Type B pancreatic cell (in vitro differentiated cells): ENCODE data around the gene LYPLA2. TPM values are rescaled to one million over a fixed set of nuclear protein-coding genes. Genes with fewer than 3 reads are reported as not detected.

Experiments
- DNase-seq: peaks from one replicate; pipeline ENCODE4 v3.0.0; 2021; ENCODE audit warnings: mixed read lengths; ENCODE audit not compliant: unreplicated experiment; ENCODE audit errors: extremely low spot score
- H3K27ac Mint-ChIP-seq: 2 replicates; pipeline ENCODE4 v1.8.0; 2021; ENCODE audit warnings: mild to moderate bottlenecking, mixed read lengths
- H3K27me3 Mint-ChIP-seq: 2 replicates; pipeline ENCODE4 v1.8.0; 2021; ENCODE audit warnings: mixed read lengths
- H3K36me3 Mint-ChIP-seq: 2 replicates; pipeline ENCODE4 v1.8.0; 2021; ENCODE audit warnings: mixed read lengths
- H3K4me1 Mint-ChIP-seq: one replicate; pipeline ENCODE4 v1.8.0; 2021; ENCODE audit warnings: mixed read lengths; ENCODE audit not compliant: unreplicated experiment
- H3K4me3 Mint-ChIP-seq: 2 replicates; pipeline ENCODE4 v1.8.0; 2021; ENCODE audit warnings: mild to moderate bottlenecking, mixed read lengths
- H3K9me3 Mint-ChIP-seq: 2 replicates; pipeline ENCODE4 v1.8.0; 2021; ENCODE audit warnings: mixed read lengths
- total RNA-seq: library from RNA; stranded (reverse); gene quantifications from 2 replicates; pipeline ENCODE4 v1.2.1, GENCODE V29; 2021; ENCODE audit warnings: low replicate concordance
- TF ChIP-seq, protein P1 (sequence below): fragments of 200-600 bp; sonication (generic); conservative IDR thresholded peaks from 2 replicates; pipeline ENCODE4 v1.5.0; 2021; ENCODE audit warnings: antibody characterized with exemption, mild to moderate bottlenecking

The LYPLA2 gene
- total RNA-seq, 1 donor from 2014 or later = 83.6 TPM

- Mint-ChIP-seq H3K9me3 (no peaks in the 10 kb centered on the region), H3K36me3 (no peaks in the 10 kb centered on the region), H3K4me3 (no peak overlapping the region), H3K4me1 (peaks cover 8% of the 10 kb centered on the region), H3K27ac (no peak overlapping the region), H3K27me3 (no peaks in the 10 kb centered on the region)
- no peak for DNase-seq
- TF ChIP-seq, protein P1, sequence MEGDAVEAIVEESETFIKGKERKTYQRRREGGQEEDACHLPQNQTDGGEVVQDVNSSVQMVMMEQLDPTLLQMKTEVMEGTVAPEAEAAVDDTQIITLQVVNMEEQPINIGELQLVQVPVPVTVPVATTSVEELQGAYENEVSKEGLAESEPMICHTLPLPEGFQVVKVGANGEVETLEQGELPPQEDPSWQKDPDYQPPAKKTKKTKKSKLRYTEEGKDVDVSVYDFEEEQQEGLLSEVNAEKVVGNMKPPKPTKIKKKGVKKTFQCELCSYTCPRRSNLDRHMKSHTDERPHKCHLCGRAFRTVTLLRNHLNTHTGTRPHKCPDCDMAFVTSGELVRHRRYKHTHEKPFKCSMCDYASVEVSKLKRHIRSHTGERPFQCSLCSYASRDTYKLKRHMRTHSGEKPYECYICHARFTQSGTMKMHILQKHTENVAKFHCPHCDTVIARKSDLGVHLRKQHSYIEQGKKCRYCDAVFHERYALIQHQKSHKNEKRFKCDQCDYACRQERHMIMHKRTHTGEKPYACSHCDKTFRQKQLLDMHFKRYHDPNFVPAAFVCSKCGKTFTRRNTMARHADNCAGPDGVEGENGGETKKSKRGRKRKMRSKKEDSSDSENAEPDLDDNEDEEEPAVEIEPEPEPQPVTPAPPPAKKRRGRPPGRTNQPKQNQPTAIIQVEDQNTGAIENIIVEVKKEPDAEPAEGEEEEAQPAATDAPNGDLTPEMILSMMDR = no peak
Measured at GRCh38 chr1:23797478-23798448, 6.8 kb downstream of the LYPLA2 start.

DNA sequence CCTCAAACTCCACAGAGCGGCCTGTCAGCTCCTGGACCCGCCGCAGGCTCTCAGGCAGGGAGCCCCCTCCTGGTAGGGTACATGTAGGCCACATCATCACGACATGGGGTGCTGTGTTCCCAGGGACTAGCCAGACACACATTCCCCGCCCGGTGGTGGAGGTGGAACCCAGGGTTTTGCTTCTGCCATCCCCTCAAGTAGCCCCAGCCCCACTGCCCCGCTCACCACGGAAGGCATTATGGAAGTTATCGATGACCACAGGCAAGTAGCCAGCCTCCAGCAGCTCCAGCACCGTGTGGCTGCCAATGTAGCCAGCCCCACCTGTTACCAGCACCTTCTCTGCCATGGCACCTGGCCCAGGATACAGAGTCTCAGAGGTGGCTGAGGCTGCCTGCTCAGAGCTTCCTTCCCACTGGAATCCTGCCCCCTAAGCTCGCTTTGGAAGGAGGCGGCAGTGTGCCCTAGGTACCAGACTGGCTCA is 7.8 kb downstream of the LYPLA2 start:
- H3K36me3 Mint-ChIP-seq = peaks cover 2% of the 10 kb centered on the region
- peaks cover 8% of the 10 kb centered on the region for H3K4me1 Mint-ChIP-seq
- TF ChIP-seq, protein P1 = peak; percentile 23
- H3K27me3 Mint-ChIP-seq = no peaks in the 10 kb centered on the region
- no peak for DNase-seq
- peak overlapping the region; percentile 98 for H3K4me3 Mint-ChIP-seq
- H3K27ac Mint-ChIP-seq = no peak overlapping the region
- no peaks in the 10 kb centered on the region for H3K9me3 Mint-ChIP-seq

GRCh38 chr1:23799255-23799569 is 8.3 kb downstream of the LYPLA2 start:
- H3K36me3 Mint-ChIP-seq = peaks cover 5% of the 10 kb centered on the region
- peaks cover 8% of the 10 kb centered on the region for H3K4me1 Mint-ChIP-seq
- TF ChIP-seq, protein P1 = no peak
- no peaks in the 10 kb centered on the region for H3K27me3 Mint-ChIP-seq
- H3K4me3 Mint-ChIP-seq = peak overlapping the region; percentile 98
- peak overlapping the region; percentile 98 for H3K27ac Mint-ChIP-seq
- no peak for DNase-seq
- H3K9me3 Mint-ChIP-seq = no peaks in the 10 kb centered on the region

- peaks cover 5% of the 10 kb centered on the region for H3K36me3 Mint-ChIP-seq
- no peak for DNase-seq
- H3K9me3 Mint-ChIP-seq = no peaks in the 10 kb centered on the region
- peak overlapping the region; percentile 98 for H3K27ac Mint-ChIP-seq
- TF ChIP-seq, protein P1 = no peak
- H3K27me3 Mint-ChIP-seq = no peaks in the 10 kb centered on the region
- peaks cover 8% of the 10 kb centered on the region for H3K4me1 Mint-ChIP-seq
- H3K4me3 Mint-ChIP-seq = peak overlapping the region; percentile 98
Measured at GRCh38 chr1:23799570-23800399, 8.8 kb downstream of the LYPLA2 start.

DNA sequence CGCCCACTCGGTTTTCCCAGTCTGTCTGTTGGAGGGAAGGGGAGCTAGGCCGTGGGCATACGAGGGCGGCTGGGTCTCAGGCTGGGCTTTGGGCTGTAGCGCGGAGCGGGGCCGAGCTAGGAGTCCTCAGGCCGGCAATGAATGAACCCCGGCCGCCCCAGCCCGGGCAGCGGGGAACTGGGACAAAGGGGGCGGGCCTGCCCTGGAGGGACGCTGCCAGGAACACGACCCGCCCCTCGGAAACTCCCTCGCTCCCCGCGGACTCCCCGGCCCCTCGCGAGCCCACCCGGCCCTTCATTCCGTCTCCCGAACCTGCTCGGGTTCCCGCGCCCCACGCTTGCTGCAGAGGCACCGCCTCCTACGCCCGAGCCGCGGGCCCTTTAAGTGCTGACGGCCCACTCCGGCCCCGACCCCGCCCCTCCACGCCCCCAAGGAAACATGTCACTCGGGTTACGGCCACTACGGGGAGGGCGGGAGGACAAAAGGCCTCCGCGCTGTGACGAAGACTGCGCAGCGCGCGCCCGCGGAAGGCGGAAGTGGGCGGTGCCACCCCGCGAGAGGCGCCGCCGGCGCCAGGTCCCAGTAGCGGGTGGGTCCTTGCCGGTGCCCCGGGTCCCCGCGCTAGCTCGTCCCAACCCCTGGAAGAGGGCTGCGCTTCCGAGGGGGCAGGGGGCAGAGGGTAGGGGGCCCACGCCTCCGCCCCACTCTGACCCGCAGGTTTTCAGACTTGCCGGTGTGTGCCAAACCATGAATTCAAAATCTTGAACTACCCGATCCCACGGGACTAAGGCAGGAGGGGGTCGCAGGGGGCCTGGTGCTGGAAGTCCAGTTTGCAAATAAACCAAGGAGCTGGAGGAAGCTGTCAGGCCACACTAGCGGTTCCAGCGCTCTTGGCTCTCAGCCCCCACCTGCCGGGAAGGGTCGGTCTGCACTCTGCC is 9.7 kb downstream of the LYPLA2 start, which contains the start of gene GALE:
Gene GALE (minus strand): TSS at position 355 of the 938 bp plus-strand sequence. CDS start 1,747 bp downstream, outside the sequence.
- peak; percentile 93 for DNase-seq
- peaks cover 8% of the 10 kb centered on the region for H3K4me1 Mint-ChIP-seq
- peak within 1 kb of the TSS; percentile 98 for H3K27ac Mint-ChIP-seq
- H3K36me3 Mint-ChIP-seq = peaks cover 9% of the 10 kb centered on the region
- TF ChIP-seq, protein P1 = no peak
- H3K27me3 Mint-ChIP-seq = no peaks in the 10 kb centered on the region
- H3K9me3 Mint-ChIP-seq = no peaks in the 10 kb centered on the region
- H3K4me3 Mint-ChIP-seq = peak within 1 kb of the TSS; percentile 98
